Eye (tissue), 1 donor: ENCODE data around the gene EPN1.

ENCODE experiments used
- DNase-seq: peaks from one replicate; pipeline ENCODE4 v3.0.0-alpha.2; 2015

The EPN1 gene

GRCh38 chr19:55646889-55647731 is 27.9 kb upstream of the EPN1 start:
- no peak for DNase-seq

DNA sequence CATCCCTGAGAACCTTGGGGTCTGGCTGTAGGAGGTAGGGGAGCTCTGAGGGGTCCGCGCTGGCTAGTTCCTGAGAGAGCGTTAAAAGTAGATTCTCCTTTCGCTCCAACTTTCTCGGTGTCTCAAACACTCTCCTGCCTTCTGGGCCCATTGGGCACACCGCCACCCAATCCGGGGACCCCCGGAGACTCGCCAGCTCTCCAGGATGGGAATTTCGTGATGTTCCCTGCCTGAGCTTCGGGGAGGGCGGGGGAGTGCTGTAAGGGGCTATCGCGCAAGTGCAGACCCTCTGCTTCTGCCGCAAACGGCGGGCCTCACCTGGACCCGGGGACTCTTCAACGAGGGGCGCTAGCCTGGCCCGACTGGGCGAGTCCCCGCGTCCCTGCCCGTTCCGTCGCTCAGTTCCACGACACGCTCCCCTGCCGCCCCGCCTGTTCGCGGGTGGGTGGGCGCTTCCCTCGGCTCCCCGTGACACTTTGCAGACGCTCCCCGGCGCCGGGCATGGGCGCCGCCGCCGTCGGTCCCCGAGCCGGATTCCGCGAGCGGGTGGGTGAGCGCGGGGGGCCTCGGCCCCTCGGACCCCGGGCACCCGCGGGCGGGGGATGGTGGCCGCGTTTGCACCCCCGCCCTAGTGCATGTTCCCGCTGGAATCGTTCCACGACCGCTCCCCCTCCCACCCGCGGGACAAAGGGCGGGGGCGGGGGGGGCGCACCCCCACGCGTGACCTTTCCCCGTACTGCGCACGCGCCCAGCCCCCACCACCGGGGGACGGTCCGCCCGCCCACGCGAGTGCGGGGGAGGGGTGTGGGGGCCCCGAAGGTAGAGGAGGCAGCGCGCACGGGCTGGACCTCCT is 27.1 kb upstream of the EPN1 start, which contains the start of gene CCDC106:
Gene CCDC106, plus strand, starts transcription at position 481 of the 853 bp plus-strand sequence. CDS start 835 bp downstream, outside the sequence.
- DNase-seq: peak; percentile 92

DNA sequence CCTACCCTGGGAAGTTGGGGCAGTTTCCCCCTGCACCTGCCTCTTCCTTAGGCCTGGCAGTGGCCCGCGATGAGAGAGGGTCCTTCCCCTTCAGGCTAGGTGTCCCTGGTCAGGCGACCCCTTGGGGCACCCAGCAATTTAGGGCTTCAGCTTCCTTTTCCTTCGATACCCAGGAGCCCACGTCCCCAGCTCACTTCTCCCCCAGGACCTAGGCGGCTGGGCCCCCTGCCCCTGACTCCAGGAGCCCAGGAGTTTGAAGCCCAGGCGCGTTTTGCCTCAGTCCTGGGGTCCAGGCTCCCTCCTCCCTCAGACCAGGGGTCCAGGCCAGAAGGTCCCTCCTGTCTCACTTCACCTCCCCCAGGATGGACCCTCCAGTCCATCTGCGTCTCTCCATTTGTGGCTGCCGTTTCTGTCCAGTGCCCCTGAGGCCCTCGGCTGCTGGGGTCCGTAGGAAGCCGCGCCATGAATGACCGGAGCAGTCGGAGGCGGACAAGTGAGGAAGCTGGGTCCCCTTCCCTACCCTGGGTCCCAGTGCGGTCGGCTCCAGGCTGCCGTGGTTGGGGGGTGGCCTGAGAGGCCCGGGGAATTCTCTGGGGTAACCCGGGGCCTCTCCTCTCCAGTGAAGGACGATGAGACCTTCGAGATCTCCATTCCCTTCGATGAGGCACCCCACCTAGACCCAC is 26.3 kb upstream of the EPN1 start:
- DNase-seq: peak; percentile 58

- DNase-seq: no peak
These were observed 25.5 kb upstream of the EPN1 start for GRCh38 chr19:55649268-55650125.

DNA sequence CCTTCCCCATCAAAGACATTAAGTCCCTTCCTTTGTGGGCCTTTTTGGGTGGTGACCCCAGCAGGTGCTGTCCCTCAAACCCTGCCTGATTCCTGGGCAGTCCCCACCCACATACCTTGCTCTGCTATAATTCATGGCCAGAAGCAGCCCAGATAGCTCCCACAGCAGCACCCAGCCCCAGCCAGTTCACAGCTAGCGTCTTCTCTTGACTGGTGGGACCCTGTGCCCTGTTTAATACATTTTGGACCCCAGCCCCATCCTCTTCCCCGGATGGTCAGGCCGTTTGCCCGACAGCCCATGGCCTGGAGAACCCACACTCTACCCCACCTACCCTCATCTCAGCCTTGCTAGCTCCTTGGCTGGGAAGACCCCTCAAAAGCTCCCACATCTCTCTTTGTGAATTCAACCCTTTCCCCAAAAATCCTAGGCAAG is 24.9 kb upstream of the EPN1 start:
- no peak for DNase-seq

DNA sequence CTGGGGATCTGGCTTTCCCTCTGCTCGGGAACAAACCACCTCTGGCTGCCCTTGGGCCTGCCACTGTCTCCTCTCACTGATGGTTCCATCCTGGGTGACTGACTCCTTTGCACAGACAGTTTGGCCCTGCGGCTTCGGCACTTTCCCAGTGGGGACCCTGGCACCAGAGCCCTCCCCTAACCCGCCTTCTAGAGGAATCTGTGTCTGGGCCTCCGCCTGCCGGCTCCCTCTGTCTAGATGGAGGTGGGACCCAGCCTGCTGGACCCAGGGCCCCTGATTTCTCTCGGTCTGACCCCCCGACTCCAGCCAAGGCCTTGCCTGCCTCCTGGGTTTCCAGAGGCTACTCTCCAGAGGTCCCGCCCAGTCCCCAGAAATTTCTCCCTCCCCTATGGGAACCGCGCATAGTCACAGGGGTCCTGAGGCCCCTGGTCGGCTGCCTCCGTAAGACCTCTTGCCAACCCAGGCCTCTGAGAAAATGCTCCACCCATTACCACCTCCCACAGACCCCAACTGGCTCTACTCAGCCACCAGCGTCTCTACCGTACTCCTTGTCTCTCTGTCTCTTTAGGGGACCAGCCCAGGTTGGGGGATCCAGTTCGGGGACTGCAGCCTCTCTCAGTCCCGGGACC is 24.3 kb upstream of the EPN1 start:
- no peak for DNase-seq

DNA sequence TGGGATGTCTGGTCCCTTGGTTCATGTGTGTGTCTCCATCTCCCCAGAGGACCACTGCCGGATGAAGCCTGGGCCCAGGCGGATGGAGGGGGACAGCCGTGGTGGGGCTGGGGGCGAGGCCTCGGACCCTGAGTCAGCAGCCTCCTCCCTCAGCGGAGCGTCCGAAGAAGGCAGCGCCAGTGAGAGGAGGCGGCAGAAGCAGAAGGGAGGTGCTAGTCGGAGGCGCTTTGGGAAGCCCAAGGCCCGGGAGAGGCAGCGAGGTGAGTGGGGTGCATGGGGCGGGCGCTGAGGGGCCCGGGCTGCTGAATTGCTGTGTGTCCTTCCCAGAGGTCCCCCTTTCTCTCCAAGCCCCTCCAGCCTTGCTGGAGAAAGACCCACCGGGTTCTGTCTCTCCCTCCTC is 23.8 kb upstream of the EPN1 start:
- no peak for DNase-seq

DNA sequence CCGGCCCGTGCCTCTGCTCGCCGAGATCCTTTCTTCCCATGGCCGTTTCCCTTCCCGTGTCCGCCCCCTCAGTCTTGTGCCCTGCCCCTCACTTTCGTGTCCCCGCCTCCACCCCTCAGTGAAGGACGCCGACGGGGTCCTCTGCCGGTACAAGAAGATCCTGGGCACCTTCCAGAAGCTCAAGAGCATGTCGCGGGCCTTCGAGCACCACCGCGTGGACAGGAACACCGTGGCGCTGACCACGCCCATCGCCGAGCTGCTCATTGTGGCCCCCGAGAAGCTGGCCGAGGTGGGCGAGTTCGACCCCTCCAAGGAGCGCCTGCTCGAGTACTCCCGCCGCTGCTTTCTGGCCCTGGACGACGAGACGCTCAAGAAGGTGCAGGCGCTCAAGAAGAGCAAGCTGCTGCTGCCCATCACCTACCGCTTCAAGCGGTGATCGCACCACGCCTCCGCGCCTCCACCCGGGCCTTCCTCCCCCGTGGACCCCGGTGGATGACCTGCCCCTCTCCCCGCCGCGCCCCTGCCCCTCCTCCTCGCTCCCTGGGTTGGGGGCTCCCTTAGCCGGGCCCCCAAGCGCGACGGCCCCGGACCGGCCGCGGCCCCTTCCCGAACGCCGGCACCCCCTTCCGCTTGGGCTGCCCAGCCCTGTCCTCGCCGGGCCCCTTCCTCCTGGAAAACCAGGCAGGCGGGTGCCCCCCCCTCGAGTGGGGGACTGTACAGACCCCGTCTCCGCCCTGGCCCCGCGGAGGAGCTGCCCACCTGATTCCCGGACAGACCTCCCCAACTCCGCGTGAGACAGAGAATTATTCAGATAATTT is 22.5 kb upstream of the EPN1 start:
- DNase-seq: no peak

GRCh38 chr19:55653651-55654322 is 21.2 kb upstream of the EPN1 start:
- peak; percentile 100 for DNase-seq

DNA sequence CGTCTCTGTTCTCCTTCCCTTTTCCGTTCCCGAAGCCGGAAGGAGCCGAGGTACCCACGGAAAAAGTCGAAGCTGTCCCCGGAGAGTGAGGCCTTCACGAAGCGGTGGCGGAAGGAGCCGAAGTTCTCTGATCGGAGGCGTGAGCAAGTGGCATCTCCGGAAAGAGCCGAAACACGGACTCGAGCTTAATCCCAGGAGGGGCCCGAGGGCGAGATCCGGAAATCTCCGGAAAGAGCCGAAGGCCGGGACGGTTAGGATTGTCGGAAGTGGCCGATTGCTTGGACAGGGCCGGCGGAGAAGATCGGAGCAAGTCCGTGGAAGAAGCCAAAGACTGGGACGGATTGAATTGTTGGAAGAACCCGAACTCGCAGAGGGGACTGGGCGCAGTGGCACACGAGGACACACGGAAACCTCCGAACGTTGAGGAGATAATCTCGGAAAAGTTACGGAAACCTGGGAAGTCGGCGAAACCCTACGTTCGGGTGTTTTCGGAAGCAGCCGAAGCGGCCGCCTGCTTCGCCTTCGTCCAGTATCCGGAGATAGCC is 20.6 kb upstream of the EPN1 start:
- peak; percentile 100 for DNase-seq

DNA sequence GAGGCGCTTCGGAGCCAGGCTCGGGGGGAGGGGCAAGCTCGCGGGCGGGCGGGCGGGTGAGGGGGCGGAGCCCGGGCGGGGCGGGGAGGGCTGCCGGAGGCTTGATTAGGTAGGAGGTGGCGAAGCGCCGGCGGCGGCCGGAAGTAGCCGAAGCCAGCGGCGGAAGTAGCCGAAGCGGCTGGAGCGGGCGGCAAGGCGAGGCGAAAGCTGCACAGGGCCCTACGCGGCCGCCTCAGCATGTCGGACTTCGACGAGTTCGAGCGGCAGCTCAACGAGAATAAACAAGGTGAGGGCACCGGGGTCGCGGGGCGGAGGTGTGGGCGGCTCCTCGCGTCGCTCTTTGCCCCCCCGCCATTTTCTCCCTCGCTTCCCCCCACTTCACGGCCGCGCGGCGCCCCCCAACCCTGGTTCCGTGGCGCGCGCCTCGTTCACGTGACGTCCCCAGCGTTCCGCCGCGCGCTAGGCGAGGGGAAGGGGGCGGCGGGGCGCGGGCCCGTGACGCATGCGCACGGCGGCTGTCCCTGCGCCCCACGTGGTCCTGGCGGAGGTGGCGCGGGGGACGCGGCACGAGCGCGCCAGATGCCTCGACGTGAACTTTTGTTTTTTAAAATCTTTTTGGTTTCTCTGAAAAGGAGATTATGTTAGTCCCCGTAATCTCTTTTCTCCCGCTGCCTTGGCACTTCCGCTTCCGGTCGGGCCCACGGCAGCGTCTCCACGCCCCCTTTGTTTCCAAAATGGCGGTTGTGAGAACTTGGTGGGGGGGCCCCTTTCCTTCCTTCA is 20.0 kb upstream of the EPN1 start, which contains the start of gene U2AF2:
Gene U2AF2, plus strand, starts transcription at position 168 of the 780 bp plus-strand sequence. Its CDS starts 70 bp downstream, at position 238.
- peak; percentile 98 for DNase-seq

DNA sequence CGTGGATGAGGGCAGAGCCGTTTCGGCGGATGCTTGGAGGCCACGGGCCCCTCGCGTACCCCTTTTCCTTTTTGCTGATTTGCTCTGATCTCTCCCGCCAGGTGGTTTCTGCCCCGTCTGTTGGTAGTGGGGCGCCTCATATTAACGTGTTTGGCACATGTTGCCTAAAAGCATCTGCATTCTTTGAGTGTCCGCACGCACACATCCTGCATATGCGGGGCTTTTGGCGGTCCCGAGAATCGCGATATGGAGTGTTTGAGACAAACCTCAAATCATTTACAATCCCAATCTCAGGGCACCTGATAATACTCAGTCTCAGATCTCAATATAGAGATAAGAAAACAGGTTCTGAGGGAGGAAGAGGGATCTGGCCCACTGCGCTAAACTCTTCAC is 19.4 kb upstream of the EPN1 start:
- no peak for DNase-seq

DNA sequence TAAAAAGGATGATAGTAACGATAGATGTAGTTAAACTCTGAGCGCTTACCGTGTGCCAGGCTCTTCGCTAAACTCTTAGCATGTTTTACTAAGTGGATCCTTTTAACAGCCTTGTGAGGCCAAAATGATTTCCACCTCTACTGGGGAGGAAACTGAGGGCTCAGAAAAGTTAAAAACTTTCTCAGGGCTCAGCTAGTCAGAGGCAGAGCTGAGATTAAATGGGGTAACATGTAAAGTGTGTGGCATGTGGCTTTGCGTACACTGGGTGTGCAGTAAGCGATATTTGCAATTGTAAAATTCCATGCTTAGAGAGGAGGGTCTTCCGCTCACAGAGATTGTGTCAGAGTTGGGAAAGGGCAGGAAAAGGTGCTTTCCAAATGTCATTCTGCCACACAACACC is 18.5 kb upstream of the EPN1 start:
- DNase-seq: no peak

DNA sequence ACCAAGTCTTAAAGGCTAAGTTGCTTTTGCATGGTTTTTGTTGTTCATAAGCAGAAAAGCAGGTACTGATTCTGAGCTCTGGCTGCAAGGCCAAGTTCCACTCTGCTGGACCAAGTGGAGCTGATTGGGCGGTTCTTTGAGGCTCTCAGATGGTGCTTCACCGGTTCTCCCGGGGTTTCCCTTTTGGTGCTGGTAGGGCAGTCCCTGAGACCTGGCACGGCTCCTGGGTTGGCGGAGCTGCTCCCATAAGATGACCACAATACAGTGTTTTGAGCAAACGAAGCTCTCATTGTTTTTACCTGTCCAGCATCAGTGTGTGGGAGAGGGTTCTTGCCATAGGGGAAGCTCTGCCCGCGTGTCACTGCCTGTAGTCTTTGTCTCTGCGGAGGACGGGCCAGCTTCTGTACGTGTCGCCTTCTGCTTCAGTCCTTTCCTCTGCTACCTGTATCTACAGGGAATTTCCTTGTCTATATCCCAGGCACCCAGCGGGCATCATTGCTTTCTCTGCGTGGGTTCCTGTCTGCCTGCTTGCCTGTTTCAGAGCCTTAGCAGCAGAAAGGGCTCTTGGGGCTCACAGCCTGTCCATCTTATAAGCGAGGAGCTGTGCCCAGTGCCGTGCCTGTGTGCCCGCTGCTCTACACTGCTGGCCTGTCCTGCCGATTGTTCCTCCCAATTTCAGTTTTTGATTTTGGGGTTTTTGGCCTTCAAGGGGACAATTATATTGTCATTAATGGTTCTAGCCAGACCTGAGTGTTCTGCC is 17.9 kb upstream of the EPN1 start:
- DNase-seq: no peak

DNA sequence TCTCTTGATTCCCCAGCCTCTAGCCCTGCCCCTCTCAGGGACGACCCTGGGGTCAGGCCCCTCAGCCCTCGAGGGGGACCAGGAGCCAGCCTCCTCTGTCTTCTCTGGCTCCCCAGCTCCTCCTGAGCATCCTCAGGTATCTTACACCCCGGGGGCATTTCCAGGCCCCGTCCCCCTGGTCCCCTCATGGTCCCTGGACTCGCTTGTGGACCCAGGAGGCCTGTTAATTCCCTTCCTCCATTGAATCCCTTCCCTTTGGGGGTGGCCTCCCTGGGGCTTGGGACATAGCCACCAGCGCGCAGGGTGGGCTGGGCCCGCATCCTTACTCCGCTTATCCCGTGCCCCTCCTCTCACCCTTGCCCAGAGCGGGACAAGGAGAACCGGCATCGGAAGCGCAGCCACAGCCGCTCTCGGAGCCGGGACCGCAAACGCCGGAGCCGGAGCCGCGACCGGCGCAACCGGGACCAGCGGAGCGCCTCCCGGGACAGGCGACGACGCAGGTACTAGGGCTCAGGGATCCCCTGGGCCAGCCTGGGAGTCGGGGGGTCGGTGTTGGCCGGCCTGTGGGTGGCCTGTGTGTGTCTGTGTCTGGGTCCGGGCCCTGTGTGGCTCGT is 16.1 kb upstream of the EPN1 start:
- DNase-seq: no peak

GRCh38 chr19:55659822-55660221 is 15.2 kb upstream of the EPN1 start:
- DNase-seq: no peak

- DNase-seq: no peak
These were observed 14.6 kb upstream of the EPN1 start for GRCh38 chr19:55660404-55660803.

GRCh38 chr19:55660991-55661390 is 14.0 kb upstream of the EPN1 start:
- DNase-seq: no peak
